ENCODE data around the gene MLEC. TPM values are rescaled to one million over a fixed set of nuclear protein-coding genes. Genes with fewer than 3 reads are reported as not detected.

The MLEC gene
- total and polyA plus RNA-seq, 2 of the 13 experiments (the other 11 are each of a cell fraction or from before 2014, with no cell fraction given) = 49.8 to 156 TPM

GRCh38 chr12:120710031-120710804 is 23.3 kb downstream of the MLEC start, which contains the start of gene UNC119B (continued):
- TF ChIP-seq ZNF142 (CRISPR knock-in tag; IDR thresholded peaks at IDR 0.05) (no peak), ZNF607 (CRISPR knock-in tag; IDR thresholded peaks at IDR 0.05; ENCODE audit: borderline replicate concordance) (peak; percentile 71; the same call in 1 of the 2 replicates), NFKB2 (CRISPR knock-in tag; IDR thresholded peaks at IDR 0.05; ENCODE audit: borderline replicate concordance) (no peak), ZSCAN31 (CRISPR knock-in tag; IDR thresholded peaks at IDR 0.05; ENCODE audit: low read depth) (0 out of 2 replicates have a peak, but pooled peaks have one; percentile 41), ZC3H13 (CRISPR knock-in tag; IDR thresholded peaks at IDR 0.05) (0 out of 2 replicates have a peak, but pooled peaks have one; percentile 25), ELF4 (CRISPR knock-in tag; IDR thresholded peaks at IDR 0.05; ENCODE audit: borderline replicate concordance) (no peak), FLYWCH1 (CRISPR knock-in tag; IDR thresholded peaks at IDR 0.05) (0 out of 2 replicates have a peak, but pooled peaks have one; percentile 39), HHEX (CRISPR knock-in tag; IDR thresholded peaks at IDR 0.05) (no peak), E2F5 (CRISPR knock-in tag; conservative IDR thresholded peaks at IDR 0.05) (no peak), SPEN (CRISPR knock-in tag; IDR thresholded peaks at IDR 0.05; ENCODE audit: low read depth) (peak; percentile 48), TAF1 (CRISPR knock-in tag; IDR thresholded peaks at IDR 0.05) (peak; percentile 47; the same call in 1 of the 2 replicates), NFIB (CRISPR knock-in tag; IDR thresholded peaks at IDR 0.05; ENCODE audit: borderline replicate concordance) (no peak), ZNF737 (CRISPR knock-in tag; IDR thresholded peaks at IDR 0.05; ENCODE audit: borderline replicate concordance) (no peak), ERF (CRISPR knock-in tag; IDR thresholded peaks at IDR 0.05) (no peak), MAFG (CRISPR knock-in tag; IDR thresholded peaks at IDR 0.05) (no peak)
- TF ChIP-seq, protein P1, sequence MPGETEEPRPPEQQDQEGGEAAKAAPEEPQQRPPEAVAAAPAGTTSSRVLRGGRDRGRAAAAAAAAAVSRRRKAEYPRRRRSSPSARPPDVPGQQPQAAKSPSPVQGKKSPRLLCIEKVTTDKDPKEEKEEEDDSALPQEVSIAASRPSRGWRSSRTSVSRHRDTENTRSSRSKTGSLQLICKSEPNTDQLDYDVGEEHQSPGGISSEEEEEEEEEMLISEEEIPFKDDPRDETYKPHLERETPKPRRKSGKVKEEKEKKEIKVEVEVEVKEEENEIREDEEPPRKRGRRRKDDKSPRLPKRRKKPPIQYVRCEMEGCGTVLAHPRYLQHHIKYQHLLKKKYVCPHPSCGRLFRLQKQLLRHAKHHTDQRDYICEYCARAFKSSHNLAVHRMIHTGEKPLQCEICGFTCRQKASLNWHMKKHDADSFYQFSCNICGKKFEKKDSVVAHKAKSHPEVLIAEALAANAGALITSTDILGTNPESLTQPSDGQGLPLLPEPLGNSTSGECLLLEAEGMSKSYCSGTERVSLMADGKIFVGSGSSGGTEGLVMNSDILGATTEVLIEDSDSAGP (CRISPR knock-in tag; IDR thresholded peaks at IDR 0.05; ENCODE audit: borderline replicate concordance) = 0 out of 2 replicates have a peak, but pooled peaks have one; percentile 28
